Measurements from ENCODE around the gene DDX28. TPM values are rescaled to one million over a fixed set of nuclear protein-coding genes. Genes with fewer than 3 reads are reported as not detected.
"Not testable (repeated sequence)": the region's sequence is repeated elsewhere in the genome, so short reads cannot be mapped to it uniquely, and the experiment has no call there.

Gene DDX28
- total RNA-seq, 1 donor from 2014 or later = 6.2 TPM

GRCh38 chr16:68031951-68032350 is 8.9 kb upstream of the DDX28 start:
- no peaks in the 10 kb centered on the region for H3K27me3 ChIP-seq (ENCODE audit: insufficient read depth, low read length)
- no peaks in the 10 kb centered on the region for H3K9me3 Mint-ChIP-seq (ENCODE audit: unreplicated experiment)
- TF ChIP-seq CTCF (IDR thresholded peaks at IDR 0.05; ENCODE audit: insufficient read depth, low read depth, low read length) = no peak
- TF ChIP-seq EZH2 (IDR thresholded peaks at IDR 0.05; ENCODE audit: insufficient read depth, low read length) = no peak
- no peak overlapping the region for H3K9ac ChIP-seq (ENCODE audit: low read length)
- H3K36me3 ChIP-seq (ENCODE audit: insufficient read depth, low read length) = peaks cover 4% of the 10 kb centered on the region
- FAIRE-seq (no peak), DNase-seq (ENCODE audit: low read depth) (peak; percentile 8)
- no peak overlapping the region for H3K4me3 ChIP-seq (ENCODE audit: insufficient read depth, low read depth, low read length)
- no peaks in the 10 kb centered on the region for H3K9me3 ChIP-seq (ENCODE audit: insufficient read depth, low read depth, low read length)
- no peak overlapping the region for H3K4me2 ChIP-seq (ENCODE audit: low read length)
- H3K27ac ChIP-seq (ENCODE audit: low read depth, low read length) = no peak overlapping the region
- H3K27me3 Mint-ChIP-seq (ENCODE audit: low read depth, unreplicated experiment) = no peaks in the 10 kb centered on the region
- H3K4me1 Mint-ChIP-seq (ENCODE audit: low read depth, unreplicated experiment) = no peaks in the 10 kb centered on the region
- no peak overlapping the region for H3K27ac Mint-ChIP-seq (ENCODE audit: unreplicated experiment)
- H2AFZ ChIP-seq (ENCODE audit: low read depth, low read length) = no peak overlapping the region
- H3K4me1 ChIP-seq (ENCODE audit: insufficient read depth, low read length) = peaks cover 6% of the 10 kb centered on the region
- H3K36me3 Mint-ChIP-seq (ENCODE audit: low read depth, unreplicated experiment) = peaks cover 6% of the 10 kb centered on the region
- H4K20me1 ChIP-seq (ENCODE audit: insufficient read depth, low read length) = no peaks in the 10 kb centered on the region
- no peak overlapping the region for H3K4me3 Mint-ChIP-seq (ENCODE audit: unreplicated experiment)
- no peaks in the 10 kb centered on the region for H3K79me2 ChIP-seq (ENCODE audit: insufficient read depth, low read length)

- not testable (repeated sequence) for H3K36me3 Mint-ChIP-seq (ENCODE audit: low read depth, unreplicated experiment); H3K27ac ChIP-seq (ENCODE audit: low read depth, low read length); H3K79me2 ChIP-seq (ENCODE audit: insufficient read depth, low read length); H3K4me3 ChIP-seq (ENCODE audit: insufficient read depth, low read depth, low read length); H3K4me3 Mint-ChIP-seq (ENCODE audit: unreplicated experiment); H3K27me3 Mint-ChIP-seq (ENCODE audit: low read depth, unreplicated experiment); H3K4me1 Mint-ChIP-seq (ENCODE audit: low read depth, unreplicated experiment); H3K27me3 ChIP-seq (ENCODE audit: insufficient read depth, low read length); H3K9me3 ChIP-seq (ENCODE audit: insufficient read depth, low read depth, low read length); H3K9me3 Mint-ChIP-seq (ENCODE audit: unreplicated experiment); FAIRE-seq; H3K36me3 ChIP-seq (ENCODE audit: insufficient read depth, low read length); H4K20me1 ChIP-seq (ENCODE audit: insufficient read depth, low read length); H2AFZ ChIP-seq (ENCODE audit: low read depth, low read length); H3K4me1 ChIP-seq (ENCODE audit: insufficient read depth, low read length); H3K9ac ChIP-seq (ENCODE audit: low read length)
- H3K4me2 ChIP-seq (ENCODE audit: low read length) = peak overlapping the region; percentile 1
- DNase-seq (ENCODE audit: low read depth) = peak; percentile 53
- H3K27ac Mint-ChIP-seq (ENCODE audit: unreplicated experiment) = peak overlapping the region; percentile 10
Observed at GRCh38 chr16:68030108-68030507, 7.1 kb upstream of the DDX28 start.

GRCh38 chr16:68028996-68029395 is 6.0 kb upstream of the DDX28 start:
- Mint-ChIP-seq H3K4me3 (ENCODE audit: unreplicated experiment) (no peak overlapping the region), H3K27me3 (ENCODE audit: low read depth, unreplicated experiment) (no peaks in the 10 kb centered on the region), H3K36me3 (ENCODE audit: low read depth, unreplicated experiment) (peaks cover 7% of the 10 kb centered on the region), H3K27ac (ENCODE audit: unreplicated experiment) (no peak overlapping the region), H3K4me1 (ENCODE audit: low read depth, unreplicated experiment) (no peaks in the 10 kb centered on the region), H3K9me3 (ENCODE audit: unreplicated experiment) (no peaks in the 10 kb centered on the region)
- Histone ChIP-seq H3K9me3 (ENCODE audit: insufficient read depth, low read depth, low read length) (no peaks in the 10 kb centered on the region), H3K4me2 (ENCODE audit: low read length) (no peak overlapping the region), H3K4me1 (ENCODE audit: insufficient read depth, low read length) (peaks cover 9% of the 10 kb centered on the region), H3K79me2 (ENCODE audit: insufficient read depth, low read length) (peaks cover 9% of the 10 kb centered on the region), H3K36me3 (ENCODE audit: insufficient read depth, low read length) (peaks cover 4% of the 10 kb centered on the region), H3K9ac (ENCODE audit: low read length) (no peak overlapping the region), H3K4me3 (ENCODE audit: insufficient read depth, low read depth, low read length) (no peak overlapping the region), H3K27me3 (ENCODE audit: insufficient read depth, low read length) (no peaks in the 10 kb centered on the region), H3K27ac (ENCODE audit: low read depth, low read length) (no peak overlapping the region), H4K20me1 (ENCODE audit: insufficient read depth, low read length) (no peaks in the 10 kb centered on the region), H2AFZ (ENCODE audit: low read depth, low read length) (no peak overlapping the region)
- no peak for DNase-seq (ENCODE audit: low read depth)
- FAIRE-seq = no peak
- no peak for TF ChIP-seq EZH2 (IDR thresholded peaks at IDR 0.05; ENCODE audit: insufficient read depth, low read length)
- TF ChIP-seq CTCF (IDR thresholded peaks at IDR 0.05; ENCODE audit: insufficient read depth, low read depth, low read length) = no peak
